ENCODE results near the gene PATE2. TPM values are rescaled to one million over a fixed set of nuclear protein-coding genes. Genes with fewer than 3 reads are reported as not detected.

The PATE2 gene
- total RNA-seq (not detected), polyA plus RNA-seq (not detected)
- long read RNA-seq, donor 1, partial matches to known transcripts: 0 of 1 reads
- long read RNA-seq, donor 1, other reads (novel, unspliced or antisense): 1 of 1 reads
- long read RNA-seq, donor 2: 0 reads
- long read RNA-seq, donor 3: 0 reads
- long read RNA-seq, donor 4: 0 reads

DNA sequence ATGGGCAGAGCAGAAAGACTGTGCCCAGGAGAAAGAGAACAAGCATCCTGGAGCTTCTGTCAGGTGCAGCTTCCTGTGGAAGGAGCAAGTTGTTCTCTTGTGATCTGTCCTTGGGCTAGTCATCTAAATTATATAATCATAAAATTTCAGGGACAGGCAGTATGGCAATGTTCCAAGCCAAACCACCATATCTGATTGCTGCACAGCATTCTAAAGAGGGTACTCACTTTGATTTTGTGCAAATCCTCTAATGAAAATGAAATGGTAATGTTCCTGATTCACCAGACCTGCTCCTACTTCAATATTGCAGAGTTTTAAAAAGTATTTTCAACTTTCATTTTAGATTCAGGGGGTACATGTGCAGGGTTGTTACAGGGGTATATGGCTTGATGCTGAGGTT, at the start of gene PATE2:
PATE2 (minus strand) TSS at position 101 of the 400 bp plus-strand sequence; CDS start at position 46, 55 bp downstream.
- intact Hi-C loops (cut with DNase I): no loop called here
- H3K27ac ChIP-seq (ENCODE audit: low read length): no peak within 1 kb of the TSS
- ATAC-seq (no peak), DNase-seq (no peak)
- no peaks in the 10 kb centered on the region for H3K9me3 ChIP-seq (ENCODE audit: control insufficient read depth, low read length)
- no peaks in the 10 kb centered on the region for H3K27me3 ChIP-seq (ENCODE audit: control insufficient read depth, insufficient read depth)
- no peaks in the 10 kb centered on the region for H3K4me1 ChIP-seq (ENCODE audit: control insufficient read depth, insufficient read depth, low read length)
- H3K4me3 ChIP-seq (ENCODE audit: low read length): no peak within 1 kb of the TSS

DNA sequence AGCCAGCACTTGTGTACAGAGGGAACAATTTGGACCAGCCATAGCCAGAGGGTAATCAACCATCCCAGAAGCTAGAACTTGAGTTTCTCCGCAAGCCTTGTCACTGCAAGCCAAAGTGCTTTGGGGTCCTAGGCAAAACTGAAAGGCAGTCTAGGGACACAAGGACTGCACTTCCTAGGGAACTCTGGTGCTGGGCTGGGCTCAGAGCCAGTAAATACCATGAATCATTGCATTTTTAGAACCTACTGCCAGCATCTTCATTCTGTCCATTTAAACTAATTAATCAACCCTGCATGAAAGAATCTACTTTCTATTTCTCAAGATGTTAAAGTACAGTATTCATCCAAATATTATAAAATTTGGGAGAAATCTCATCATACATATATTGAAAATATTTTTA, 29.3 kb upstream of the PATE2 start:
- WGBS: 91% methylated on average over 1 of the region's 1 CpG
- ATAC-seq (no peak), DNase-seq (no peak)
- no peaks in the 10 kb centered on the region for H3K9me3 ChIP-seq (ENCODE audit: control insufficient read depth, low read length)
- H3K27ac ChIP-seq (ENCODE audit: low read length): no peak overlapping the region
- no peaks in the 10 kb centered on the region for H3K4me1 ChIP-seq (ENCODE audit: control insufficient read depth, insufficient read depth, low read length)
- intact Hi-C loops (cut with DNase I): no loop called here
- no peaks in the 10 kb centered on the region for H3K27me3 ChIP-seq (ENCODE audit: control insufficient read depth, insufficient read depth)
- no peak overlapping the region for H3K4me3 ChIP-seq (ENCODE audit: low read length)

DNA sequence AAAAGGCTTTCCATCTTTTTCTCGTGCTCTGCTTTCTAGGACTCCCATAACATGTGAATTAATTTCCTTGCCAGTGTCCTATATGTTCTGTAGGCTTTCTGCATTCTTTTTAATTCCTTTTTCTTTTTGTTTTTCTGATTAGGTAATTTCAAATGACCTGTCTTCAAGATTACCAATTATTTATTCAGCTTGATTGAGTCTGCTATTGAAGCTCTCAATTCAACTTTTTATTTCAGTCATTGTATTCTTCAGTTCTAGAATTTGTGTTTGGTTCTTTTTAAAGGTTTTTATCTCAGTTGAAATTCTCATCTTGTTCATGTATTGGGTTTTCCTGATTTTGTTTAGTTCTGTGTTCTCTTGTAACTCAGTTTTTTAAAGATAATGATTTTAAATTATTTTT, 23.8 kb upstream of the PATE2 start:
- DNase-seq (no peak), ATAC-seq (no peak)
- H3K4me1 ChIP-seq (ENCODE audit: control insufficient read depth, insufficient read depth, low read length): no peaks in the 10 kb centered on the region
- H3K27me3 ChIP-seq (ENCODE audit: control insufficient read depth, insufficient read depth): no peaks in the 10 kb centered on the region
- WGBS: 38% methylated on average over 1 of the region's 1 CpG
- H3K9me3 ChIP-seq (ENCODE audit: control insufficient read depth, low read length): no peaks in the 10 kb centered on the region
- H3K27ac ChIP-seq (ENCODE audit: low read length): no peak overlapping the region
- intact Hi-C loops (cut with DNase I): no loop called here
- H3K4me3 ChIP-seq (ENCODE audit: low read length): no peak overlapping the region

GRCh38 chr11:125799808-125800207, 21.2 kb upstream of the PATE2 start:
- H3K9me3 ChIP-seq (ENCODE audit: control insufficient read depth, low read length): peaks cover 2% of the 10 kb centered on the region
- DNase-seq: no peak
- no peak overlapping the region for H3K4me3 ChIP-seq (ENCODE audit: low read length)
- WGBS: 47% methylated on average over 2 of the region's 2 CpGs
- no peaks in the 10 kb centered on the region for H3K4me1 ChIP-seq (ENCODE audit: control insufficient read depth, insufficient read depth, low read length)
- H3K27ac ChIP-seq (ENCODE audit: low read length): no peak overlapping the region
- H3K27me3 ChIP-seq (ENCODE audit: control insufficient read depth, insufficient read depth): no peaks in the 10 kb centered on the region
- ATAC-seq: no peak
- intact Hi-C loops (cut with DNase I): no loop called here

DNA sequence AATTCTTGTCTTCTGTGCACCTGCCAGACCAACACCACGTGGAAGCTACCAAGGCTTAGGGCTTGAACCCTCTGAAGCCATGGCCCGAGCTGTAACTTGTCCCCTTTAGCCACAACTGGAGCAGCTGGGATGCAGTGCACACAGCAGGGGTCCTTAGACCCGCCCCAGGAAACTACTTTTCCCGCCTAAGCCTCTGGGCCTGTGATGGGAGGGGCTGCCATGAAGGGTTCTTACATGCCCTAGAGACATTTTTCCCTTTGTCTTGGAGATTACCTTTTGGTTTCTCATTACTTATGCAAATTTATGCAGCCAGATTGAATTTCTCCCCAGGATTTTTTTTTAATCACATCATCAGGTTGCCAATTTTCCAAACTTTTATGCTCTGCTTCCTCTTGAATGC, 19.0 kb upstream of the PATE2 start:
- no peak overlapping the region for H3K4me3 ChIP-seq (ENCODE audit: low read length)
- no peak for DNase-seq
- peaks cover 2% of the 10 kb centered on the region for H3K9me3 ChIP-seq (ENCODE audit: control insufficient read depth, low read length)
- H3K27me3 ChIP-seq (ENCODE audit: control insufficient read depth, insufficient read depth): no peaks in the 10 kb centered on the region
- intact Hi-C loops (cut with DNase I): no loop called here
- no peak for ATAC-seq
- no peaks in the 10 kb centered on the region for H3K4me1 ChIP-seq (ENCODE audit: control insufficient read depth, insufficient read depth, low read length)
- no peak overlapping the region for H3K27ac ChIP-seq (ENCODE audit: low read length)
- WGBS: 44% methylated on average over 4 of the region's 4 CpGs

- intact Hi-C loops (cut with DNase I): no loop called here
- no peaks in the 10 kb centered on the region for H3K27me3 ChIP-seq (ENCODE audit: control insufficient read depth, insufficient read depth)
- DNase-seq: no peak
- no peak overlapping the region for H3K27ac ChIP-seq (ENCODE audit: low read length)
- no peak overlapping the region for H3K4me3 ChIP-seq (ENCODE audit: low read length)
- no peaks in the 10 kb centered on the region for H3K9me3 ChIP-seq (ENCODE audit: control insufficient read depth, low read length)
- ATAC-seq: no peak
- no peaks in the 10 kb centered on the region for H3K4me1 ChIP-seq (ENCODE audit: control insufficient read depth, insufficient read depth, low read length)
- WGBS: 92% methylated on average over 4 of the region's 4 CpGs
These were observed 12.2 kb upstream of the PATE2 start for GRCh38 chr11:125790825-125791224.

- ATAC-seq: no peak
These were observed 9.2 kb upstream of the PATE2 start, which contains the start of gene PATE3 for GRCh38 chr11:125787827-125788226. Gene PATE3, plus strand, starts transcription at chr11:125788127. Its CDS starts 25 bp downstream, at chr11:125788152.

DNA sequence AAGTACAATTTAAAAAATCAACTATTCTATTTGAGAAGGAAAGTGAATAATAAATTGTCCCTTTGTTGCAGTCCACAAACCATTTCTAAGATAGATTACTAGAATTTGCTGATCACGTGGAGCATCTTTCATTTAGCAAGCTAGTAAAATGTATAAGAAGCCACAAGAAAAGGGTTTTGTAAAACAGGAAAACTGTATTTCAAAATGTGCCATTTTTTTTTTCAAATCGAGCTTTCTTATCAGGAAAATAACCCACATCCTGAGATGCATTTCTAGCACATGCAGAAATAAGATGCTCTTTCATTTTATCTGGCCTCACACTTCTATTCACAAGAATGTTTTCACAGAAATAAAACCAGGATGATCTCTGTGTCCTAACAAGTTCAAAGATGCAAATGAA, 6.0 kb upstream of the PATE2 start:
- intact Hi-C loops (cut with DNase I): no loop called here
- H3K27ac ChIP-seq (ENCODE audit: low read length): no peak overlapping the region

More at GRCh38 chr11:125787827-125788226, 9.2 kb upstream of the PATE2 start, which contains the start of gene PATE3:
- DNase-seq: no peak
- H3K4me3 ChIP-seq (ENCODE audit: low read length): no peak within 1 kb of the TSS
- H3K9me3 ChIP-seq (ENCODE audit: control insufficient read depth, low read length): no peaks in the 10 kb centered on the region
- H3K27me3 ChIP-seq (ENCODE audit: control insufficient read depth, insufficient read depth): no peaks in the 10 kb centered on the region
- no peak within 1 kb of the TSS for H3K27ac ChIP-seq (ENCODE audit: low read length)
- no peaks in the 10 kb centered on the region for H3K4me1 ChIP-seq (ENCODE audit: control insufficient read depth, insufficient read depth, low read length)
- WGBS: 55% methylated on average over 2 of the region's 2 CpGs
- intact Hi-C loops (cut with DNase I): no loop called here

GRCh38 chr11:125777309-125777708, 1.3 kb downstream of the PATE2 start:
- 45% methylated on average over 5 of the region's 5 CpGs for WGBS
- intact Hi-C loops (cut with DNase I): no loop called here
- Histone ChIP-seq H3K4me1 (ENCODE audit: control insufficient read depth, insufficient read depth, low read length) (no peaks in the 10 kb centered on the region), H3K9me3 (ENCODE audit: control insufficient read depth, low read length) (no peaks in the 10 kb centered on the region), H3K4me3 (ENCODE audit: low read length) (no peak overlapping the region), H3K27ac (ENCODE audit: low read length) (no peak overlapping the region), H3K27me3 (ENCODE audit: control insufficient read depth, insufficient read depth) (no peaks in the 10 kb centered on the region)
- ATAC-seq: no peak
- DNase-seq: no peak

More for the DNA sequence above, 6.0 kb upstream of the PATE2 start:
- Histone ChIP-seq H3K4me3 (ENCODE audit: low read length) (no peak overlapping the region), H3K4me1 (ENCODE audit: control insufficient read depth, insufficient read depth, low read length) (no peaks in the 10 kb centered on the region), H3K9me3 (ENCODE audit: control insufficient read depth, low read length) (no peaks in the 10 kb centered on the region), H3K27me3 (ENCODE audit: control insufficient read depth, insufficient read depth) (no peaks in the 10 kb centered on the region)
- DNase-seq (no peak), ATAC-seq (no peak)
- 41% methylated on average over 2 of the region's 2 CpGs for WGBS

DNA sequence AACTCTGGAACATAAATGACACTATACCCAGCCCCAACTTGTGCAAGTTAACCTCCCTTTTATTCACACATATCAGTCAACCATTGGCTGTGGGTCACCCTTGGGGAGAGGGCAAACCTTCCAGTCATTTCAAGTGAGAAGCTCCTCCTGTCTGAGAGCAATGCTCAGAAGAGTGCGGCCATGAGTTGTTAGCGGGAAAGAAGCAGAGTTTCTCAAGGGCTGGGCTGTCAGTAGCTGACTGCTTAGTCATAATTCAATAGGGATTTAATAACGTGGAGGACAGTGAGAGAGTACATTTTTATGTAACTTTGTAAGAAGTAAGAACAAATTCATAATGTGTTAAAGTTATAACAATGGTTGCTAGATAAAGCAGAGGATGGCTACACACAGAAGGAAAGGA, 5.1 kb downstream of the PATE2 start:
- Histone ChIP-seq H3K4me3 (ENCODE audit: low read length) (no peak overlapping the region), H3K4me1 (ENCODE audit: control insufficient read depth, insufficient read depth, low read length) (no peaks in the 10 kb centered on the region), H3K27ac (ENCODE audit: low read length) (no peak overlapping the region), H3K9me3 (ENCODE audit: control insufficient read depth, low read length) (no peaks in the 10 kb centered on the region), H3K27me3 (ENCODE audit: control insufficient read depth, insufficient read depth) (no peaks in the 10 kb centered on the region)
- ATAC-seq (peak; percentile 57 to 82), DNase-seq (peak in 2 of 3 donors; percentile 16 to 24)
- intact Hi-C loops (cut with DNase I): no loop called here
- 50% methylated on average over 3 of the region's 3 CpGs for WGBS

DNA sequence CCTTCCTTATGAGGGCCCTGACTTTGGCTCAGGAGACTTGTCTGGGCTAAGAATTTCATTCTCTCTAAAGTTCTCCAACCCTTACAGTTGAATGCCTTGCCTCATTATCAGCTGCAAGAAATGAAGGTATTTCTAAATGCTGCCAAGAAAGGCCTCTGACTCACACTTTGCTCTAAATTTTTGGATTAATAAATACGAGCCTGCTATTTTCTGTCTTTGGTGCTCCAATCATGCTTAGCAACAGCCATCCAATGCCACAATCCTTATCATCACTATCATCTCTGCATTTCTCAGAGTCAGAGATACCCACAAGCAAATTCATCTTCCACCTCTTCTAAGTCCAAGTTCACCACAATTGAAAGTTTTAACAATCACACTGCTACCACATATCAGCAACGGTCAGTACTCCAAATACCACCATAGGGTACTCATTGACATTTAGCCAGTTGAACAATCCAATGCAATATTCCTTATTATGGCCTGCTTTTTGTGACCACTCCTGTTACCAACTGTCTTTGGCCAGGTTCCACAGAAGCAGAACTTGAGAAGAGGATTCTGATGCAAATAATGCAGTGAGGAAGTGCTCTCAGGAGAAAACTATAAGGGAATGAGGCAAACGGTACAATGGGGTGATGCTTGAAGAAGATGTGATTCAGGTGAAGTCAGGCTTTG, 5.7 kb downstream of the PATE2 start:
- intact Hi-C loops (cut with DNase I): no loop called here
- Histone ChIP-seq H3K4me1 (ENCODE audit: control insufficient read depth, insufficient read depth, low read length) (no peaks in the 10 kb centered on the region), H3K27me3 (ENCODE audit: control insufficient read depth, insufficient read depth) (no peaks in the 10 kb centered on the region), H3K9me3 (ENCODE audit: control insufficient read depth, low read length) (no peaks in the 10 kb centered on the region), H3K4me3 (ENCODE audit: low read length) (no peak overlapping the region), H3K27ac (ENCODE audit: low read length) (no peak overlapping the region)
- DNase-seq (no peak), ATAC-seq (peak; percentile 79 to 83)
- 48% methylated on average over 3 of the region's 3 CpGs for WGBS

Data from right cardiac atrium (tissue), 5 donors.